Duodenal mucosa (tissue), 2 donors: Measurements from ENCODE around the gene DARS1.

Experiments
- H3K27ac ChIP-seq: one replicate; pipeline ENCODE4 v1.7.0; 2013; ENCODE audit warnings: low read depth, low read length
- H3K27me3 ChIP-seq, 2 donors: one replicate each; pipeline ENCODE4 v1.7.0; 2013; ENCODE audit warnings: low read length in 2 of 2, control low read depth in 1 of 2; ENCODE audit not compliant: insufficient read depth in 2 of 2, control insufficient read depth in 1 of 2
- H3K36me3 ChIP-seq, 2 donors: one replicate each; pipeline ENCODE4 v1.7.0; 2013; ENCODE audit warnings: low read length in 2 of 2, control low read depth in 1 of 2; ENCODE audit not compliant: insufficient read depth in 2 of 2, control insufficient read depth in 1 of 2
- H3K4me1 ChIP-seq, 2 donors: one replicate each; pipeline ENCODE4 v1.7.0; 2013; ENCODE audit warnings: low read length in 2 of 2, control low read depth in 1 of 2; ENCODE audit not compliant: insufficient read depth in 2 of 2, control insufficient read depth in 1 of 2
- H3K4me3 ChIP-seq, 2 donors: one replicate each; pipeline ENCODE4 v1.7.0; 2013; ENCODE audit warnings: low read length in 2 of 2, low read depth in 1 of 2
- H3K9ac ChIP-seq, 2 donors: one replicate each; pipeline ENCODE4 v1.7.0; 2013; ENCODE audit warnings: low read length in 2 of 2, low read depth in 1 of 2
- H3K9me3 ChIP-seq, 2 donors: one replicate each; pipeline ENCODE4 v1.7.0; 2013; ENCODE audit warnings: low read length in 2 of 2, control low read depth in 1 of 2; ENCODE audit not compliant: control insufficient read depth in 1 of 2

DARS1 gene

GRCh38 chr2:135931776-135932443 is 53.5 kb downstream of the DARS1 start:
- no peak overlapping the region for H3K27ac ChIP-seq
- H3K9me3 ChIP-seq, result no peaks in the 10 kb centered on the region
- H3K4me3 ChIP-seq, result no peak overlapping the region
- no peaks in the 10 kb centered on the region for H3K4me1 ChIP-seq
- no peak overlapping the region for H3K9ac ChIP-seq
- H3K27me3 ChIP-seq, result no peaks in the 10 kb centered on the region
- peaks cover 27 to 28% of the 10 kb centered on the region in 2 donors for H3K36me3 ChIP-seq

- H3K27ac ChIP-seq, result no peak overlapping the region
- no peaks in the 10 kb centered on the region for H3K27me3 ChIP-seq
- H3K9ac ChIP-seq, result no peak overlapping the region
- no peaks in the 10 kb centered on the region for H3K9me3 ChIP-seq
- H3K36me3 ChIP-seq, result peaks cover 19 to 25% of the 10 kb centered on the region in 2 donors
- H3K4me1 ChIP-seq, result no peaks in the 10 kb centered on the region
- H3K4me3 ChIP-seq, result no peak overlapping the region
These were observed 58.8 kb downstream of the DARS1 start for GRCh38 chr2:135926605-135927004.

GRCh38 chr2:135925571-135925970 is 59.9 kb downstream of the DARS1 start:
- H3K9ac ChIP-seq, result no peak overlapping the region
- H3K4me1 ChIP-seq, result no peaks in the 10 kb centered on the region
- peaks cover 13 to 20% of the 10 kb centered on the region in 2 donors for H3K36me3 ChIP-seq
- H3K27ac ChIP-seq, result no peak overlapping the region
- H3K4me3 ChIP-seq, result no peak overlapping the region
- no peaks in the 10 kb centered on the region for H3K9me3 ChIP-seq
- H3K27me3 ChIP-seq, result no peaks in the 10 kb centered on the region

GRCh38 chr2:135916207-135916606 is 69.2 kb downstream of the DARS1 start:
- Histone ChIP-seq H3K9ac (no peak overlapping the region), H3K27me3 (no peaks in the 10 kb centered on the region), H3K36me3 (peaks cover 4 to 5% of the 10 kb centered on the region in 2 donors), H3K27ac (no peak overlapping the region), H3K9me3 (no peaks in the 10 kb centered on the region), H3K4me3 (no peak overlapping the region), H3K4me1 (no peaks in the 10 kb centered on the region)

- H3K4me3 ChIP-seq, result no peak overlapping the region
- H3K9me3 ChIP-seq, result no peaks in the 10 kb centered on the region
- peaks cover 5 to 20% of the 10 kb centered on the region in 2 donors for H3K36me3 ChIP-seq
- no peak overlapping the region for H3K9ac ChIP-seq
- H3K4me1 ChIP-seq, result no peaks in the 10 kb centered on the region
- H3K27ac ChIP-seq, result no peak overlapping the region
- H3K27me3 ChIP-seq, result no peaks in the 10 kb centered on the region
These were observed 70.9 kb downstream of the DARS1 start for GRCh38 chr2:135914485-135914884.

GRCh38 chr2:135913727-135914365 is 71.6 kb downstream of the DARS1 start:
- Histone ChIP-seq H3K27me3 (no peaks in the 10 kb centered on the region), H3K27ac (no peak overlapping the region), H3K36me3 (peaks cover 8 to 22% of the 10 kb centered on the region in 2 donors), H3K4me3 (no peak overlapping the region), H3K4me1 (no peaks in the 10 kb centered on the region), H3K9me3 (no peaks in the 10 kb centered on the region), H3K9ac (no peak overlapping the region)

GRCh38 chr2:135909976-135910375 is 75.5 kb downstream of the DARS1 start:
- H3K36me3 ChIP-seq, result peaks cover 8 to 28% of the 10 kb centered on the region in 2 donors
- no peaks in the 10 kb centered on the region for H3K4me1 ChIP-seq
- H3K27me3 ChIP-seq, result no peaks in the 10 kb centered on the region
- no peak overlapping the region for H3K4me3 ChIP-seq
- H3K27ac ChIP-seq, result no peak overlapping the region
- no peaks in the 10 kb centered on the region for H3K9me3 ChIP-seq
- H3K9ac ChIP-seq, result no peak overlapping the region

GRCh38 chr2:135905679-135906078 is 79.7 kb downstream of the DARS1 start:
- Histone ChIP-seq H3K27ac (no peak overlapping the region), H3K9me3 (no peaks in the 10 kb centered on the region), H3K36me3 (peaks cover 8 to 21% of the 10 kb centered on the region in 2 donors), H3K9ac (no peak overlapping the region), H3K4me3 (no peak overlapping the region), H3K27me3 (no peaks in the 10 kb centered on the region), H3K4me1 (no peaks in the 10 kb centered on the region)

- H3K4me3 ChIP-seq, result no peak overlapping the region
- H3K36me3 ChIP-seq, result peaks cover 2 to 11% of the 10 kb centered on the region in 2 donors
- no peaks in the 10 kb centered on the region for H3K4me1 ChIP-seq
- no peaks in the 10 kb centered on the region for H3K27me3 ChIP-seq
- no peak overlapping the region for H3K9ac ChIP-seq
- H3K9me3 ChIP-seq, result no peaks in the 10 kb centered on the region
- H3K27ac ChIP-seq, result no peak overlapping the region
These were observed 81.0 kb downstream of the DARS1 start for GRCh38 chr2:135904341-135904989.

- H3K4me3 ChIP-seq, result no peak overlapping the region
- no peak overlapping the region for H3K27ac ChIP-seq
- H3K9ac ChIP-seq, result no peak overlapping the region
- H3K9me3 ChIP-seq, result no peaks in the 10 kb centered on the region
- no peaks in the 10 kb centered on the region for H3K27me3 ChIP-seq
- H3K4me1 ChIP-seq, result no peaks in the 10 kb centered on the region
- peaks cover 0 to 9% of the 10 kb centered on the region in 2 donors for H3K36me3 ChIP-seq
These were observed 81.8 kb downstream of the DARS1 start for GRCh38 chr2:135903650-135904049.
